Dermis microvascular lymphatic vessel endothelial cell (primary cell): ENCODE data around the gene GYPA. TPM values are rescaled to one million over a fixed set of nuclear protein-coding genes. Genes with fewer than 3 reads are reported as not detected.
"Not testable (repeated sequence)": the region's sequence is repeated elsewhere in the genome, so short reads cannot be mapped to it uniquely, and the experiment has no call there.

ENCODE experiments used
- DNase-seq, 2 donors: peaks; one replicate each; pipeline versions ENCODE4 v3.0.0 to v3.0.0-alpha.2; 2010; ENCODE audit warnings: low read depth in 2 of 2
- total RNA-seq: library from RNA; depleted of rRNA; stranded (reverse); fragments of >200 nt; gene quantifications from 2 replicates; pipeline ENCODE4 v1.2.1, GENCODE V29; 2014

The GYPA gene
- total RNA-seq, 1 donor from 2014 or later, result not detected

- DNase-seq, result not testable (repeated sequence)
Observed at GRCh38 chr4:144129336-144129875, 11.1 kb downstream of the GYPA start.

- DNase-seq, result not testable (repeated sequence)
Observed at GRCh38 chr4:144128709-144129320, 11.7 kb downstream of the GYPA start.

- not testable (repeated sequence) for DNase-seq
Observed at GRCh38 chr4:144125109-144125508, 15.4 kb downstream of the GYPA start.

GRCh38 chr4:144123982-144124635, 16.4 kb downstream of the GYPA start:
- DNase-seq, result not testable (repeated sequence)

- not testable (repeated sequence) for DNase-seq
Observed at GRCh38 chr4:144123269-144123668, 17.2 kb downstream of the GYPA start.

GRCh38 chr4:144119752-144120151, 20.8 kb downstream of the GYPA start:
- not testable (repeated sequence) for DNase-seq

GRCh38 chr4:144115519-144115918, 25.0 kb downstream of the GYPA start:
- DNase-seq, result no peak

- no peak for DNase-seq
Observed at GRCh38 chr4:144113546-144113945, 27.0 kb downstream of the GYPA start.

- DNase-seq, result no peak
Observed at GRCh38 chr4:144104509-144105130, 35.9 kb downstream of the GYPA start.

- not testable (repeated sequence) for DNase-seq
Observed at GRCh38 chr4:144097776-144098175, 42.7 kb downstream of the GYPA start.

- DNase-seq, result not testable (repeated sequence)
Observed at GRCh38 chr4:144093995-144094394, 46.5 kb downstream of the GYPA start.

GRCh38 chr4:144091181-144091580, 49.3 kb downstream of the GYPA start:
- DNase-seq, result not testable (repeated sequence)

- DNase-seq, result no peak
Observed at GRCh38 chr4:144090744-144091143, 49.8 kb downstream of the GYPA start.

GRCh38 chr4:144082053-144082452, 58.5 kb downstream of the GYPA start:
- DNase-seq, result not testable (repeated sequence)

- DNase-seq, result not testable (repeated sequence)
Observed at GRCh38 chr4:144080135-144080534, 60.4 kb downstream of the GYPA start.

GRCh38 chr4:144078746-144079145, 61.8 kb downstream of the GYPA start:
- not testable (repeated sequence) for DNase-seq

GRCh38 chr4:144061556-144061955, 79.0 kb downstream of the GYPA start:
- DNase-seq, result not testable (repeated sequence)

GRCh38 chr4:144060234-144060859, 80.2 kb downstream of the GYPA start:
- DNase-seq, result not testable (repeated sequence)
